Measurements from ENCODE around the gene ARPC4.
"Not testable (repeated sequence)": the region's sequence is repeated elsewhere in the genome, so short reads cannot be mapped to it uniquely, and the experiment has no call there.

Gene ARPC4

DNA sequence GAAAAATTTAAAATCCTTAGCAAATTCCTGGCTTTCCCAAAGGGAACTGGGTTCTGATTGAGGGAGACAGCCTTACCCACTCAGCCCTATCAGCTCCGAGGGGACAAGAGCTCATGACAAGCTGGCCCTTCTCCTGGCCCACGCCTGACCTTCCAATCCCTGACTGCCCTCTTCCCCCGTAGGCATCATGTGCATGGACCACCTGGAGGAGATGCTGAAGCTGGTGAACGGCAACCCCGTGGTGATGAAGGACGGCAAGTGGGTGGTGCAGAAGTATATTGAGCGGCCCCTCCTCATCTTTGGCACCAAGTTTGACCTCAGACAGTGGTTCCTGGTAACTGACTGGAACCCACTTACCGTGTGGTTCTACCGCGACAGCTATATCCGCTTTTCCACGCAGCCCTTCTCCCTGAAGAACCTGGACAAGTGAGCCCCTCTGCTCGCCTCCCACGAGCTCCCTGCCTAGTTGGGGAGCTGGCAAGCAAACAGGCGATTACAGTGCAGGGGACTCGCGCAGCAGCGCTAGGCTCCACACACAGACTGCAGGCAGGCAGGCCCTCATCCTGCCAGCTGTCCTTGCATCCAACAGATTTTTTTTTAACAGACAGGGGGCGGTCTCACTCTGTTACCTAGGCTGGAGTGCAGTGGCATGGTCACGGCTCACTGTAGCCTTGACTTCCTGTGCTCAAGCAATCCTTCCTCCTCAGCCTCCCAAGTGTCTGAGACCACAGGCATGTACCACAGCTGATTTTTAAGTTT, 34.1 kb downstream of the ARPC4 start:
- DNase-seq = no peak

DNA sequence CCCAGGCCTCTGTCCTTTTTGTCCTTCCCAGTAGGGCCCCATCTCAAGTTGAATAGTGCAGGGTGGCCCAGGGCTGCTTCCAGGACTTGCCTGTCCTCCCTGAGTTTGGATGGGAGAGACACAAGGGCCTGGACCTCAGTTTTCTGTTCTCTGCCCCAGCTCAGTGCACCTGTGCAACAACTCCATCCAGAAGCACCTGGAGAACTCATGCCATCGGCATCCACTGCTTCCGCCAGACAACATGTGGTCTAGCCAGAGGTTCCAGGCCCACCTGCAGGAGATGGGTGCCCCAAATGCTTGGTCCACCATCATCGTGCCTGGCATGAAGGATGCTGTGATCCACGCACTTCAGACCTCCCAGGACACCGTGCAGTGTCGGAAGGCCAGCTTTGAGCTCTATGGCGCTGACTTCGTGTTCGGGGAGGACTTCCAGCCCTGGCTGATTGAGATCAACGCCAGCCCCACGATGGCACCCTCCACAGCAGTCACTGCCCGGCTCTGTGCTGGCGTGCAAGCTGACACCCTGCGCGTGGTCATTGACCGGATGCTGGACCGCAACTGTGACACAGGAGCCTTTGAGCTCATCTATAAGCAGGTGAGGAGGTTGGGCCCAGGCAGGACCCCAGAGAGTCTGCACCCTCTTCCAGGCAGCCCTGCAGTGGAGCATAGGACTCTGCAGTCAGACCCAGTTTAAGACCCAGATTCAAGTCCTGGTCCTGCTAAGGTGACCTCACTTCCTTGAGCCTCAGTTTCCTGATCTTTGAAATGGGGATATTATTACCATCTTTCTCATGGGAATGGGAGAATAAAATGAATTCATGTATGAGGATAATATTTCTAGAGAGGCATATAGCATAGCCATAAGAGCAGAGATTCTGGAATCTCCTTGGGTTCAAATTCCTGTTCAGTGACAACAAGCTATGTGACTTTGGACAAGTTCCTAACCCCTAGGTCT, 36.2 kb downstream of the ARPC4 start:
- DNase-seq = no peak

DNA sequence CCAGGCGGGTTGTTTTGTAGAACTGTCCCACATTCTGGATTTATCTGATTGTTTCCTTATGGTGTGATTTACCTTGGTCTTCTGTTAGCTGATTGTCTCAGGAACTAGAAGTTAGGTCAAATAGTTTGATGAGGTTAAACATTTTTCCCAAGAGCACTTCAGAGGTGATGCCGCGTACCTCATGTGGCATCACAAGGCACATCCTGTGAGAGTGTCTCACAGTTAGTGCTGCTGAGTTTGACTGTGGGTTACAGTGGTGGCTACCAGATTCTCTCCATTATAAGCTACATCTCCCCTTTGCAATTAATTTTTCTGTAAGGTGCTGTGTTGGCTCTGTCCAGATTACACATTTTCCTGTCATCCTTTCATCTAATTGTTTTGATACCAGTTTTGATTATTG, 38.4 kb downstream of the ARPC4 start:
- no peak for DNase-seq

DNA sequence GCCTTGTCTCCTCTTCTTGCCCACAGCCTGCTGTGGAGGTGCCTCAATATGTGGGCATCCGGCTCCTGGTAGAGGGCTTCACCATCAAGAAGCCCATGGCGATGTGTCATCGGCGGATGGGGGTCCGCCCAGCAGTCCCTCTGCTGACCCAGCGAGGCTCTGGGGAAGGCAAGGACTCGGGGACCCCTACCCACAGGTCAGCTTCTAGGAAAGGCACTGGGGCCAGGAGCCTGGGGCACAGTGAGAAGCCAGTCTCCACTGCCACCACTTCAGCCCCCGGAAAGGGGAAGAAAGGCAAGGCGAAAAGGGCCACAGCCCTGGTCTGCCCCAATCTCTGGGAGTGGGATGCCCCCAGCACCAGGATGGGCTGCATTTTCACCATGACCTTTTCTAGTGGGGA, 40.2 kb downstream of the ARPC4 start:
- no peak for DNase-seq

DNA sequence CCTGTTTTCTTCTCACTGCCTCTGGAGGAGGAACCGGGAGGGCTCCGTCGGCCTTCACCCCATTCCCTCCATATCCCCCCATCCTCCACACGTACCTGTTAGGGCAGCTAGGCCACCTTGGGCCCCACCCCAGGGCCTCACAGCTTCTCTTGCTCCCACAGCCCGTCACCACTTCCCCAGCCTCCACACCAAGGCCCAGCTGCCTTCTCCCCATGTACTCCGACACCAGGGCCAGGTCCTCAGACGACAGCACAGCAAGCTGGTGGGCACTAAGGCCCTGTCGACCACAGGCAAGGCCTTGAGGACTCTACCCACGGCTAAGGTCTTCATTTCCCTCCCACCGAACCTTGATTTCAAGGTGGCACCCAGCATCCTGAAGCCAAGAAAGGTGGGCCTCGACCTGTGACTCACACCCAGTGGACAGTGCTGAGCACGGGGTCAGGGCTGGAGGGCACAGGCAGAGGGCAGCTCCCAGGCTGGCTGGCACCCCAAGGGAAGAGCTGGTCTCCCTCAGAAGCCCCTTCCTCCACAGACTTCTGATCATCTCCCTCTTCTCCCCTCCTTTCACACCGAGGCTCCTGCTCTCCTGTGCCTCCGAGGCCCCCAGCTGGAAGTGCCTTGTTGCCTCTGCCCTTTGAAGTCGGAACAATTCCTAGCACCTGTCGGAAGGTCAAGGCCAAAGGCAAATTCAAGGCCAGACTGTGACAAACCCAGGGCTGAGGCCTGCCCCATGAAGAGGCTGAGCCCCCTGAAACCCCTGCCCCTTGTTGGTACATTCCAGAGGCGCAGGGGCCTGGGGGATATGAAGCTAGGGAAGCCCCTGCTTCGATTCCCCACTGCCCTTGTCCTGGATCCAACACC, 41.9 kb downstream of the ARPC4 start:
- no peak for DNase-seq

DNA sequence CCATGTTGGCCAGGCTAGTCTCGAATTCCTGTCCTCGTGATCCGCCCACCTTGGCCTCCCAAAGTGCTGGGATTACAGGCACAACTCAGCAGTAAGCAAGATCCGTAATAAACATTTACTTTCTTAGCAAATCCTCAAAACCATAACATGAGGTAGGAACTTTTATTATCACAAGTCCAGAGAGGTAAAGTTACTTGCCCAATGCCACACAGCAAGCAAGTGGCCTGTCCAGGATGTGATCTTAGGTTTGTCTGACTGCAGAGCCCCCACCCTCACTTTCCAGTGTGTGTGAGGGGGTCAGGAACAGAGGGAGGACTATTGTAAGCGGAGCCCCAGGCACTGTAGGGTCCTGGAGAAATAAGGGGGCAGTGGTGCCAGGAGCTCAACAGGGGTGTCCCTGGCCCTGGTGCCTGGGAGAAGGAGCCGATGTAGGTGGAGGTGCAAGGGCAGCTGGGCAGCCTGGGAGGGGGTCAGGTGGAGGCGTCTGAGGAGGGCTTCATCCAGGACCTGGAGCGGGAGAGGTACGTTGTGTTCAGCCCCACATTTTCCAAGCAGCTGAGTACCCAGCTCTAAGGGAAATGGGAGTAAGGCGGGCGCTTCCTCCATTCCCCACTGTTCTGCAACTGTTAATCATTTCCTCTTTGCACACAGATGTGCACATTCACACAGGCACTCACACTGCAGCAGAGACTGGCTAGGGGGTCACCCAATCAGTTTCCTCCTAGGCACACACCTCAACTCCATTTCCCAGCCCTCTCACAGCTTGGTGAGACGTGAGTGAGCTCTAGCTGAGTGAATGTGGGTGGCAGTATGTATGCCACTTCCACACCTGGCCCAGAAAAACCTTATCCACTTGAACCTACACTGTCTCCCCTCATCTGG, 45.1 kb downstream of the ARPC4 start:
- DNase-seq = no peak

DNA sequence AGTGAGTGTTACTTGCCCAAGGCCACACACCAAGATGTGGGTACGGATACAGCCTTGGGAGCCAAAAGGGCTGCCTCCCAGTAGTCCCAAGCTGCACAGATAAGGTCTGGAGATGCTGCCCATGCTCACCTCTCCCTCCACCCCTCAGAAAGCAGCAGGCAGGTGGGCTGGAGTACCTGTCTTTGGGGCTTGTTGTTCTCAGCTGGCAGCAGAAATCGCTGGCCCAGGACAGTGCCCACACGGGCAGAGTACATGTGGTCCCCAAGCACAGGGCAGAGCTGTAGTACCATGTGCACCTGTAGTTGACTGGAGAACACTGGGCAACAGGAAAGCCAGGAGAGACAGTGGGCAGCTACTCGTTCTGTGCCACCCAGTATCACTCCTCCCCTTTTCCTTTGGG, 46.0 kb downstream of the ARPC4 start:
- no peak for DNase-seq

DNA sequence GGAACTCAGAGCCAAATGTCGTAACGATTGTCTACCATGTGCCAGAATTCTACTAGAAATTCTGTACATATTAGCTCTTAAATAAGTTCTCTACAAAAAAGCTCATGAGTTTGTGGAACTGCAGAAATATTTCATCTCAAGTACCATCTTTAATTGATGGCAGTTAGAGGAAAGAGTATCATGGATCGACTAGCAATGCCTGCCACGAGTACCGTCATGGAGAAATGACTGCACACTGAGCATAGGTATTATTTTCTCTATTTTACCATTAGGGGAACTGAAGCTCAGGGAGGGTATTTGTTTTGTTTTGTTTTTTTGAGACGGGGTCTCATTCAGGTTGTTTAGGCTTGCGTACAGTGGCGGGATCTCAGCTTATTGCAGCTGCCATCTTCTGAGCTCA, 48.1 kb downstream of the ARPC4 start:
- DNase-seq = no peak

DNA sequence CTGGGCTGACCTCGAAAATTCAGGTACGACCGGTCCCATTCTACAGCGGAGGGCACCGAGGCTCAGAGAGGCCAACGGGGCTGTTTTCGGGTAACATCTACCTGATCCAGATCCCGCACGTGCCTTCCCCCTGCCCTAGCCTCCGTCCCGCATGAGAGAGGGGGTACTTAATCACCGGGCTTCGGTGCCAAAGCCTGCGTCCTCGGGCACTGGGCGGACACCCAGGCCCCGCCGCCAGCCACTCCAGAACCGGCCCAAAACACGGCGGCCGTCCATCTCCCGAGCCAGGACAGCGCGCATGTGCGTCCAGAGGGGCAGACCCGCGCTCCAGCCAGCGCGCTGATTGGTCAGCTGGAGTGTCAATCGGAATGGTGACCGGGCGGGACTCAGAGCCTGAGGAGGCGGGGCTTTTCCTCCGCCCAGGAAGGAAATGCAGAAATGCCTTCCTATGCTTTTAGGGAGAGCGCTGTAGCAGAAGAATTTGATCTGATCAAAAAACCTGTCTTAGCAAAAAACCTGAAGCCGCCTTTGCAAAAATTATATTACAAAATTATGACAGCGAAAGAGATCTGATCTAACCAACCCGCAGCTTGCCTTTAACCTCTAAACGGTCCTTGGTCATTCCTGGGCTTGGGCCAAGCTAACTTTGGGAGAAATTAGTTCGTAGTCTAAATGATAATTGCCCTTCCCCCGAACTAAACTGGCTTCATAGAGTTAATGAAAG, 51.0 kb downstream of the ARPC4 start, which contains the start of gene RPUSD3:
TSS of gene RPUSD3 (minus strand) at position 294 of the 724 bp plus-strand sequence. CDS start at position 276, 18 bp downstream.
- DNase-seq = peak; percentile 77

DNA sequence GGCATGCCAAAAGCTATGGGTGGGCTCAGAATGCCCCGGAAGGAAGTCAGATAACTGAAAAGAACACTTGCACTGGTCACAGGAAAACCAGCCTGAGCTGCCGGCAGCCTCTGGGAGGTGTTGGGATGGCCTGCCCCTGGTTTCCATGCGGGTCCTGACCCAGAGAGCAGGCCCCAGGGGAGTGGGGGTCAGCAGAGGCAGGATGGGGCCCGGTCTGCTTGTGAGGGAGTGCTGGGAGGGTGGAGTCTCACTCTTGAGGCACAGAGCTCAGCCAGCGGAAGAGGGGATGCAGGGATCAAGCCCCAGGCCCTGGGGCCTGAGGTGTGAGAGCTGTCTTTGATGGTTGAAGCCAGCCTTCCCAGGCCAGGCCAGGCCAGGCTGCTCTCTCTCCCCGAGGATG, 53.3 kb downstream of the ARPC4 start:
- DNase-seq = no peak

DNA sequence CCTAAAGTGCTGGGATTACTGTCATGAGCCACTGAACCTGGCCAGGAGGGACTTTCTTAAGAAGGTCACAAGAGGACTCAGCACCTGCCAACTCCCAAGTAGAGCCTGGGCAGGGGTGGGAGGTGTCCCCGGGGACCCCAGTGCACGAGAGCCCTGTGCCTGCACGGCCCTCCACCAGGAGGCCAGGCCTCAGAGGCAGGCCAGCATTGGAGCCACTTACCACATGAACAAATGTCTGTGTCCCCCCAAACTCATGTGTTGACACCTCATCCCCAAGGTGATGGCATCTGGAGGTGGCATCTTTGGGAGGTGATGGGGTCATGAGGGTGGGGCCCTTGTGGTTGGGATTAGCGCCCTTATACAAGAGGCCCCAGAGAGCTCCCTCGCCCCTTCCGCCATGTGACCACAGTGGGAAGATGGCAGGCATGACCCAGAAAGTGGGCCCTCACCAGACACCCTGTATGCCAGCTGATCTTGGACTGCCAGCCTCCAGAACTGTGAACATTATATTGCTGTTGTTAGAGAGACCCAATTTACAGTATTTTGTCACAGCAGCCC, 54.1 kb downstream of the ARPC4 start:
- DNase-seq = no peak

DNA sequence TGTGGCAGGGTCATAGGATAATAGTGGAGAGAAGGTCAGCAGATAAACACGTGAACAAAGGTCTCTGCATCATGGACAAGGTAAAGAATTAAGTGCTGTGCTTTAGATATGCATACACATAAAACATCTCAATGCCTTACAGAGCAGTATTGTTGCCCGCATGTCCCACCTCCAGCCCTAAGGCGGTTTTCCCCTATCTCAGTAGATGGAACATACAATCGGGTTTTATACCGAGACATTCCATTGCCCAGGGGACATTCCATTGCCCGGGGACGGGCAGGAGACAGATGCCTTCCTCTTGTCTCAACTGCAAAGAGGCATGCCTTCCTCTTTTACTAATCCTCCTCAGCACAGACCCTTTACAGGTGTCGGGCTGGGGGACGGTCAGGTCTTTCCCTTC, 55.0 kb downstream of the ARPC4 start:
- DNase-seq = not testable (repeated sequence)

DNA sequence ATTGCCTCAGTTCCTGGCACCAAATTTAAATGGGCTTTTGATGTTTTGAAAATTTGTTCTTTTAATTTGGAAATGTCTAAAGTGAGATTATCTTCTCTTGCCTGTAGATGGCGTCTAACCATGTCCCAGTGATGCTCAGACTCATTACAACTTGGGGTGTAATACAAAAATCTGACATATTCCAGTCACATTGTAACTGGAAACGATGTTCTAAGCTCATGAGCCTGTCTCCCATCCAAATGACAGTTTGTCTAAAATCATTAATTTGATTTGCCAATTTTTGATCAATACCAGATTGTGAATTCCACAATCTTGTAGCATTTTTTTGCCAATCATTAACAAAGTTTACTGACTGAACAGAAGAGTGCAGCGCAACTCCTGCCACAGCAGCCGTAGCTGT, 56.0 kb downstream of the ARPC4 start:
- DNase-seq = not testable (repeated sequence)

DNA sequence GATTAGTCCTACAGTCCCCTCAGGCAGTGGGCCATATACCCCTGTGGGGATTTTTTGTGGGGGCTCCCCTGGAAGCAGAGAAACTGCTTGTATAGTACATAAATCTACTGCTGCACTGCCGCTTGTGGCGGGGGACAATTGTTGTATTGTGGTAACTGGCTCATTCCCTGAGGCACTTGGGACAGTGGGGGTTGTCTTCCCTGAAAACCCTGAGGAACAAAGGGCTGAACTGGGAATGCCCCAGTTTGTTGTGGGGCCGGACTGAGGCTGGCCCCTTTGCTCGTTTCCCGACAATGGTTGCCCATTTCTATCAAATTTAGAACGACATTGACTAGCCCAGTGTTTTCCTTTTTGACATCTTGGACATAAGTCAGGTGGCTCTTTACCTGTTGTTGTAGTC, 58.5 kb downstream of the ARPC4 start:
- DNase-seq = not testable (repeated sequence)

DNA sequence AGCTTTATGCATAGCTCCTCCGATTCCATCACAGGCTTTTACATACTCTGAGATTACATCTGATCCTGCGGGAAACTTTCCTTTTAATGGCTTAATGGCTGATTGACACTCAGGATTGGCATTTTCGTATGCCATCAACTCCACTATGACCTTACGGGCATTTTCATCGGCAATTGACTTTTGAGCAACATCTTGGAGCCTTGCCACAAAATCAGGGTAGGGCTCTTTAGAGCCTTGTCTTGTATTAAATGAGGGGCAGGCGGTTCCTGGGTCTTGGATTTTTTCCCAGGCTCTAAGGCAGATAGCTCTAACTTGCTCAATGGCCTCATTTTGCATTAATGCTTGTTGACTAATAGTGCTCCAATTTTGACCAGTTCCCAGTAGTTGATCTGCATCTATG, 59.0 kb downstream of the ARPC4 start:
- DNase-seq = not testable (repeated sequence)

DNA sequence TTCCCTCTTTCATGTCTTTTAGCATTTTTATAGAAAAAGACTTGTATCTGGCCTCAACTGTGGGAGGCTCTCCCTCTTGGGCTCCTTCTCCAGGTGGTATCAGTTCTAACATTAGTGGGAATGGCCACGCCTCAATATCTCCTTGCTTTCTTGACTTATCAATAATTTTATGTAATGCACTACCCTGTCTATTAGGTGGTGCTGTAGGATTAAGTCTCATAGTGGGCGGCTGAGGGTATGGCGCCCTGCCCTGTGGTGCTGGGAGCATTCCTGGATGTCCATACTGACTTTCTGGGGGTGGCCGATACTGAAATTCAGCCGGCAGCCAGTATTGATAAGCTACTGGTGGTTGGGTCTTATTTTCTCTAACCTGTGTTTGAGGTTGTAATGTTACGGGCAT, 59.6 kb downstream of the ARPC4 start:
- DNase-seq = no peak

DNA sequence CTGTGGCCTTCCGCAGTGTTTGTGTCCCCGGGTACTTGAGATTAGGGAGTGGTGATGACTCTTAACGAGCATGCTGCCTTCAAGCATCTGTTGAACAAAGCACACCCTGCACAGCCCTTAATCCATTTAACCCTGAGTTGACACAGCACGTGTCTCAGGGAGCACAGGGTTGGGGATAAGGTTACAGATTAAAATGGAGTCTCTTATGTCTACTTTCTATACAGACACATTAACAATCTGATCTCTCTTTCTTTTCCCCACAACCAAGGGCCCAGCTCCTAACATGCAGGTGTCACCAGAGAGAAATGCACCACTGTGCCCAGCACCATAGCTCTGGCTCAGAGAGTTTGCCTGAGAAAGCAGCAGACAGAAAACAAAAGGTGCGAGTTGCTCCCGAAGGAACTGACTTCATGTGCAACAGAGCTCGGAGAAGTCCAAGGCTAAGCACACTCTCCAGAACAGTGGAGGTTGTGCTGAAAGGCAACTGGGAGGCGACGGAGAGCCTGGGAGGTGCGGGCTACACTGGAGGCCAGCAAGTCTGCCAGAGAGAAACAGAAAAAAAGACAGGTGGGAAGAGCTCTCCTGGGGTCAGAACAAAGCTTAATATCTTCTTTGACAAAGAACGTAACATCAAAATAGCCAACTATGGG, 61.5 kb downstream of the ARPC4 start:
- not testable (repeated sequence) for DNase-seq

DNA sequence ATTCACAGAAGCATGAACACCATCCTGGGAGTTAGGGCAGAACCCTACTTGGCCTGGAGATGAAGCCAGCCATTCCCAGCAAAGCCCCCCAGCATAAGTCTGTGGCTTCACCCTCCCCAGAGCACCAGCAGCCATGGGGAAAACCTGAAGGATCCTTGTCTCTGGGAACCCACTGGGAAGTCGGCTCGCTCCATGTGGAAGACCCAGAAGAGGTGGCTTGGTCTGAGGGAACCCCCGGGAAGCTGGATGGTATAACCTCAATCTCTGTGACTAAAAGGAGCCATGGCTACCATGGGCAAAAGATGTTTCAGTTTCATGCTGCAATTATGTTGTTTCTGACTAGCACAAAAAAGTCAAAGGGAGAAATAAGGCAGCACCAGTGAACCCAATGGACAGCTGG, 62.7 kb downstream of the ARPC4 start:
- no peak for DNase-seq

Measured in NCI-H1105 (cell line).